Measurements from ENCODE around the gene PTGIS. TPM values are rescaled to one million over a fixed set of nuclear protein-coding genes. Genes with fewer than 3 reads are reported as not detected.

The PTGIS gene
- total RNA-seq, 4 donors from 2014 or later = 1.6 to 34.1 (median 8.6) TPM

- intact Hi-C loops (cut with DNase I) = loop anchor here (10.0 kb wide), 1 partner anchor 265 kb away; no protein-coding TSS in a partner anchor
- Histone ChIP-seq H3K27me3 (no peaks in the 10 kb centered on the region), H3K9me3 (no peaks in the 10 kb centered on the region), H3K4me3 (no peak overlapping the region), H3K27ac (no peak overlapping the region), H3K36me3 (no peaks in the 10 kb centered on the region), H3K4me1 (peaks cover under 1 to 31% (median 14%) of the 10 kb centered on the region in 3 donors)
- no peak for DNase-seq
- WGBS, 2 donors = 80 to 100% methylated on average over 3 to 4 of the region's 4 CpGs
- TF ChIP-seq CTCF (IDR thresholded peaks at IDR 0.05) (no peak), POLR2A (IDR thresholded peaks at IDR 0.05) (no peak)
Observed at GRCh38 chr20:49599746-49600113, 31.8 kb upstream of the PTGIS start.

- H3K27ac ChIP-seq = no peak overlapping the region
- no peak overlapping the region for H3K4me3 ChIP-seq
- DNase-seq = no peak
- TF ChIP-seq POLR2A (IDR thresholded peaks at IDR 0.05) (no peak), CTCF (IDR thresholded peaks at IDR 0.05) (no peak)
- WGBS, 2 donors = 86 to 93% methylated on average over 4 of the region's 4 CpGs
- intact Hi-C loops (cut with DNase I) = no loop called here
- no peaks in the 10 kb centered on the region for H3K9me3 ChIP-seq
- H3K36me3 ChIP-seq = no peaks in the 10 kb centered on the region
- H3K4me1 ChIP-seq = peaks cover 8 to 44% (median 30%) of the 10 kb centered on the region in 3 donors
- H3K27me3 ChIP-seq = no peaks in the 10 kb centered on the region
Observed at GRCh38 chr20:49597825-49598395, 30.0 kb upstream of the PTGIS start.

DNA sequence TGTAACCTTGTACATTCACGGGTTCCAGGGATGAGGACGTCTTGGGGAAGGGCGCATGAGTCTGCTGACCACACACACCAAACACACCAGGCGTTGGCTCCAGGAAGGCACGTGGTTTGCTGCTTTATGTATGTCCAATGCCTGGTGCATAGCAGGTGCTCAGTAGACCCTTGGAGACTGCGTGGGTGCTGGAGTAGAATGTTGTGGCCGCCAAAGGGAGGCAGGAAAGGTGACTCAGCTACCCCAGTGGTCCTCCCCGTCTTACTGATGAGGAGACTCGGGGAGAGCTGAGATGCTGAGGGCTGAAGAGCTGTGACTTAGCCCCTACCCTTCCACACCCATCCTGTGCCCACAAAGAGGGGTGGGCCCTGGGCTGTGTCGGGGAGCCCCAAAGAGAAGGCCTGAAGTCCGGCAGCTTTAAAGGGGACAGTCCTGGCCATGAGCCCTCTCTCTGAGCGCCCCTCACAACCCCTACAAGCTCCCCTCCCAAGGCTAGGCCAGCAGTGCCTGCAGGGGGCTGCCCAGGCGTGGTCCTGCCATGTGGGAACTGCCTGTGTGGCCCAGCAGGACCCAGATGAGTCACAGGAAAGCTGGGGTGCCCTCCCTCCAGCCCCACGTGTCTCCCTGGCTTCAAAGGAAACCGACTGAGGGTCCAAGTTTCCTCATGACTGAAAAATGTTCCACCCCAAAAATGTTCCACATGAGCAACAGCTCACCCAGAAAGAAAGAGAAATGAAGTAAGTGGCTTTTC, 28.0 kb upstream of the PTGIS start:
- DNase-seq = no peak
- intact Hi-C loops (cut with DNase I) = no loop called here
- 53 to 64% methylated on average over 4 to 8 of the region's 15 CpGs for WGBS, 2 donors
- Histone ChIP-seq H3K27me3 (no peaks in the 10 kb centered on the region), H3K27ac (peak overlapping the region; percentile 18 to 89 (median 82)), H3K4me1 (peaks cover 8 to 54% (median 33%) of the 10 kb centered on the region in 3 donors), H3K9me3 (no peaks in the 10 kb centered on the region), H3K4me3 (no peak overlapping the region), H3K36me3 (no peaks in the 10 kb centered on the region)
- TF ChIP-seq CTCF (IDR thresholded peaks at IDR 0.05) (no peak), POLR2A (IDR thresholded peaks at IDR 0.05) (no peak)

DNA sequence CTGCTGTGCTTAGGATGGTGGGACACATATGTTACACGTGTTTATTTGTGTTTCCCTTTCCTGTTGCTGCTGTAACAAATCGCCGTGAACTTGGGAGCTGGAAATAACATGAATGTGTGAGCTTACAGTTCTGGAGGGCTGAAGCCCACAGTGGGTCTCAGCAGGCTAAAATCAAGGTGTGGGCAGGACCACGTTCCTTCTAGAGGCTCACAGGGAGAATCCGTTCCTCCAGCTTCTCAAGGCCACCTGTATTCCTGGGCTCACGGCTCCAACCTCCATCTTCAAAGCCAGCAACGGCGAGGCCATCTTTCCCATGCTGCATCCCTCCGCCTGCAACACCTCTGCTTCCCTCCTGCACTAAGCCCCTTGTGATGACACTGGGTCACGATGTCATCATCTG, 27.4 kb upstream of the PTGIS start:
- H3K27me3 ChIP-seq = no peaks in the 10 kb centered on the region
- H3K4me3 ChIP-seq = no peak overlapping the region
- 82 to 97% methylated on average over 6 to 10 of the region's 10 CpGs for WGBS, 2 donors
- no peaks in the 10 kb centered on the region for H3K9me3 ChIP-seq
- peak overlapping the region; percentile 40 to 89 (median 82) for H3K27ac ChIP-seq
- H3K4me1 ChIP-seq = peaks cover 8 to 59% (median 33%) of the 10 kb centered on the region in 3 donors
- no peak for DNase-seq
- TF ChIP-seq CTCF (IDR thresholded peaks at IDR 0.05) = no peak
- no peak for TF ChIP-seq POLR2A (IDR thresholded peaks at IDR 0.05)
- H3K36me3 ChIP-seq = no peaks in the 10 kb centered on the region
- intact Hi-C loops (cut with DNase I) = no loop called here

GRCh38 chr20:49594931-49595315, 27.0 kb upstream of the PTGIS start:
- Histone ChIP-seq H3K9me3 (no peaks in the 10 kb centered on the region), H3K36me3 (no peaks in the 10 kb centered on the region), H3K4me3 (no peak overlapping the region), H3K27me3 (no peaks in the 10 kb centered on the region), H3K4me1 (peaks cover 8 to 61% (median 33%) of the 10 kb centered on the region in 3 donors), H3K27ac (peak overlapping the region; percentile 40 to 89 (median 82))
- WGBS, 2 donors = 89 to 94% methylated on average over 4 to 5 of the region's 6 CpGs
- intact Hi-C loops (cut with DNase I) = no loop called here
- no peak for DNase-seq
- TF ChIP-seq POLR2A (IDR thresholded peaks at IDR 0.05) = no peak
- no peak for TF ChIP-seq CTCF (IDR thresholded peaks at IDR 0.05)

Measured in esophagus squamous epithelium (tissue), 5 donors.